Panc1 (cell line): Measurements from ENCODE around the gene LRRC4. TPM values are rescaled to one million over a fixed set of nuclear protein-coding genes. Genes with fewer than 3 reads are reported as not detected.

ENCODE experiments used
- ATAC-seq: fragments of 200-7000 bp; cut with Tn5 transposase; 2 replicates; pipeline ENCODE4 v1.9.1; 2020; ENCODE audit warnings: mild to moderate bottlenecking, moderate library complexity
- BruUV-seq: library from RNA; stranded (reverse); fragments of 400-500 nt; replicated peaks from 2 replicates; lab custom pipeline; 2021; lab: Mats Ljungman, UMichigan
- CTCF ChIA-PET: fragments of 300-600 bp; sonication (Branson Sonifier 250); formaldehyde crosslinking; loops from one replicate; lab custom pipeline; 2022; ENCODE audit warnings: antibody characterized with exemption; lab: Charles Lee
- POLR2A ChIA-PET: fragments of 300-600 bp; sonication (Branson Sonifier 250); formaldehyde crosslinking; loops from one replicate; lab custom pipeline; 2022; ENCODE audit warnings: antibody characterized with exemption; lab: Charles Lee
- DNase-seq: peaks from one replicate; pipeline ENCODE4 v3.0.0-alpha.2; 2010; ENCODE audit warnings: low read depth, low spot score
- H3K27ac ChIP-seq: 2 replicates; pipeline ENCODE4 v1.5.1; 2011; ENCODE audit warnings: mild to moderate bottlenecking, low read length, inconsistent platforms
- H3K27me3 ChIP-seq: fragments of 200-500 bp; sonication (Bioruptor generic); 2 replicates; pipeline ENCODE4 v1.6.0; 2014; ENCODE audit warnings: low read length, inconsistent platforms; ENCODE audit not compliant: control insufficient read depth, insufficient read depth
- H3K36me3 ChIP-seq: fragments of 200-500 bp; sonication (Bioruptor generic); 2 replicates; pipeline ENCODE4 v1.5.1; 2014; ENCODE audit warnings: inconsistent platforms, mild to moderate bottlenecking, low read length, moderate library complexity; ENCODE audit not compliant: control insufficient read depth, insufficient read depth
- H3K4me1 ChIP-seq: 2 replicates; pipeline ENCODE4 v1.5.1; 2011; ENCODE audit warnings: inconsistent platforms, mild to moderate bottlenecking, low read length, moderate library complexity; ENCODE audit not compliant: control insufficient read depth, insufficient read depth
- H3K4me3 ChIP-seq, 2 experiments: 2 replicates each; pipeline ENCODE4 v1.5.1; 2011 to 2012; ENCODE audit warnings: low read depth in 2 of 2, low read length in 2 of 2, mild to moderate bottlenecking in 2 of 2, inconsistent platforms in 1 of 2, moderate library complexity in 1 of 2
- H3K9me3 ChIP-seq: fragments of 200-500 bp; sonication (Bioruptor generic); 2 replicates; pipeline ENCODE4 v1.5.1; 2014; ENCODE audit warnings: low read depth, mild to moderate bottlenecking, inconsistent platforms, low read length, moderate library complexity; ENCODE audit not compliant: control insufficient read depth, insufficient read depth
- CTCF ChIP-seq: fragments of 450-650 bp; IDR thresholded peaks from 2 replicates; pipeline ENCODE4 v1.5.1; 2017; ENCODE audit warnings: mild to moderate bottlenecking
- POLR2AphosphoS5 ChIP-seq: IDR thresholded peaks from 2 replicates; pipeline ENCODE4 v1.6.1; 2012; ENCODE audit warnings: mild to moderate bottlenecking, low read depth, low read length, moderate library complexity
- REST ChIP-seq, 2 experiments: IDR thresholded peaks; 2 replicates each; pipeline ENCODE4 v1.6.1; 2011 to 2012; ENCODE audit warnings: low read depth in 2 of 2, control low read depth in 1 of 2, low read length in 1 of 2, mild to moderate bottlenecking in 1 of 2, moderate library complexity in 1 of 2; ENCODE audit not compliant: insufficient read depth in 1 of 2
- SIN3A ChIP-seq: IDR thresholded peaks from 2 replicates; pipeline ENCODE4 v1.6.1; 2012; ENCODE audit warnings: low read depth, mild to moderate bottlenecking, low read length, moderate library complexity, borderline replicate concordance; ENCODE audit not compliant: insufficient read depth
- TCF7L2 ChIP-seq: IDR thresholded peaks from 2 replicates; pipeline ENCODE4 v1.6.1; 2011; ENCODE audit warnings: mild to moderate bottlenecking, low read depth, low read length, inconsistent platforms
- in situ Hi-C: cut with HindIII; loops from 2 replicates; pipeline ENCODE4 v1.10.0; 2016; ENCODE audit warnings: low sequenced_read_pairs, low pct_unique_long_range_greater_than_20kb
- intact Hi-C: fragments of 100-400 bp; cut with micrococcal nuclease; formaldehyde crosslinking; loops from one replicate; pipeline ENCODE4 v1.10.0; 2022; ENCODE audit not compliant: unreplicated experiment
- total RNA-seq: library from RNA; stranded (reverse); gene quantifications from one replicate; pipeline ENCODE4 v1.2.1, GENCODE V29; 2021; ENCODE audit not compliant: unreplicated experiment

The LRRC4 gene
- total RNA-seq, 1 experiment from 2014 or later: not detected

- BruUV-seq: no TSS peak
- in situ Hi-C loops (no loop called here), intact Hi-C loops (no loop called here)
- no peaks in the 10 kb centered on the region for H3K9me3 ChIP-seq
- no peak for TF ChIP-seq POLR2AphosphoS5
- TF ChIP-seq TCF7L2: no peak
- no peak for TF ChIP-seq SIN3A
- no peak for TF ChIP-seq REST (IDR thresholded peaks at IDR 0.05; ENCODE audit: insufficient read depth in 1 of 2, low read depth in 2 of 2, low read length in 1 of 2)
- no peak for TF ChIP-seq CTCF
- no peaks in the 10 kb centered on the region for H3K4me1 ChIP-seq
- H3K27me3 ChIP-seq: no peaks in the 10 kb centered on the region
- ATAC-seq (no peak), DNase-seq (no peak)
- no peaks in the 10 kb centered on the region for H3K36me3 ChIP-seq
- H3K4me3 ChIP-seq: no peak overlapping the region
- ChIA-PET POLR2A (no interaction called here), CTCF (no interaction called here)
- H3K27ac ChIP-seq: no peak overlapping the region
Measured at GRCh38 chr7:128040205-128040604, 9.0 kb upstream of the LRRC4 start.

- Histone ChIP-seq H3K27ac (no peak overlapping the region), H3K9me3 (no peaks in the 10 kb centered on the region), H3K4me3 (no peak overlapping the region), H3K4me1 (no peaks in the 10 kb centered on the region), H3K27me3 (no peaks in the 10 kb centered on the region), H3K36me3 (no peaks in the 10 kb centered on the region)
- CTCF ChIA-PET: no interaction called here
- BruUV-seq: no TSS peak
- POLR2A ChIA-PET: no interaction called here
- in situ Hi-C loops: no loop called here
- no peak for DNase-seq
- TF ChIP-seq POLR2AphosphoS5: no peak
- TF ChIP-seq CTCF: no peak
- no peak for TF ChIP-seq TCF7L2
- TF ChIP-seq REST (IDR thresholded peaks at IDR 0.05; ENCODE audit: insufficient read depth in 1 of 2, low read depth in 2 of 2, low read length in 1 of 2): no peak
- TF ChIP-seq SIN3A: no peak
- no peak for ATAC-seq
- intact Hi-C loops: no loop called here
Measured at GRCh38 chr7:128039544-128039953, 8.3 kb upstream of the LRRC4 start.
